GM23338 (cell line): ENCODE measurements around the gene NEDD4.

Experiments
- EZH2 ChIP-seq: fragments of 200-600 bp; sonication (generic); IDR thresholded peaks from one replicate; pipeline ENCODE4 v1.8.0; 2017; ENCODE audit warnings: antibody characterized with exemption, mild to moderate bottlenecking, low read depth; ENCODE audit not compliant: unreplicated experiment
- EZH2phosphoT487 ChIP-seq: fragments of 200-600 bp; sonication (generic); IDR thresholded peaks from one replicate; pipeline ENCODE4 v1.8.1; 2018; ENCODE audit warnings: antibody characterized with exemption; ENCODE audit not compliant: unreplicated experiment
- JUNB ChIP-seq: IDR thresholded peaks from one replicate; pipeline ENCODE4 v1.6.1; 2016; ENCODE audit warnings: antibody characterized with exemption; ENCODE audit not compliant: unreplicated experiment
- NANOG ChIP-seq: IDR thresholded peaks from 2 replicates; pipeline ENCODE4 v1.6.1; 2016; ENCODE audit warnings: antibody characterized with exemption, borderline replicate concordance
- POLR2AphosphoS5 ChIP-seq: IDR thresholded peaks from 2 replicates; pipeline ENCODE4 v1.6.1; 2016; ENCODE audit warnings: antibody characterized with exemption, low read depth
- TF ChIP-seq, protein P1 (sequence below), 2 experiments: fragments of 200-600 bp in 1 of 2; sonication (generic) in 1 of 2; conservative IDR thresholded peaks; 2 replicates each; pipeline versions ENCODE4 v1.5.1 to v1.6.1; 2016 to 2017; ENCODE audit warnings: antibody characterized with exemption in 2 of 2, low read depth in 2 of 2, mild to moderate bottlenecking in 2 of 2, moderate library complexity in 1 of 2
- TF ChIP-seq, protein P2 (sequence below): IDR thresholded peaks from one replicate; pipeline ENCODE4 v1.6.1; 2018; ENCODE audit warnings: antibody characterized with exemption; ENCODE audit not compliant: unreplicated experiment

DNA sequence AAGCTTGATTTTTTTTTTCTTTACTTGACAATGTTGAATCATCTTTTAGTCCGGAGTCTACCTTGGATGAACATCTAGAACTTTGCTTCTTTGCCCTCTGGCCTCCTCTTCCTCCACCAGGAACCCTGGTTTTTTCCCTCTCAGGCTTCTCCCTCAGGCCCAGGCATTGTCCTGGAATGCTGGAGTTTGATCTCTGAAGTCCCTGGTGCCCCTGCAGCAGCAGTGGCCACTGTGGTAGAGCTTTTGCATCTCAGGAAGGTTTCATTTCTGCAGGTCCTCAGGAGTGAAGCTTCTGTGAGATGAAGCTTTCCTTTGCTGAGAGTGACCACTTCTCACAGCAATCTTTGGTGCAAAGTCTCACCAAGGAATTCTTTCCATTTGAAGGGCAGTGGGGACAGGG, 39.0 kb upstream of the NEDD4 start:
- TF ChIP-seq, protein P1, sequence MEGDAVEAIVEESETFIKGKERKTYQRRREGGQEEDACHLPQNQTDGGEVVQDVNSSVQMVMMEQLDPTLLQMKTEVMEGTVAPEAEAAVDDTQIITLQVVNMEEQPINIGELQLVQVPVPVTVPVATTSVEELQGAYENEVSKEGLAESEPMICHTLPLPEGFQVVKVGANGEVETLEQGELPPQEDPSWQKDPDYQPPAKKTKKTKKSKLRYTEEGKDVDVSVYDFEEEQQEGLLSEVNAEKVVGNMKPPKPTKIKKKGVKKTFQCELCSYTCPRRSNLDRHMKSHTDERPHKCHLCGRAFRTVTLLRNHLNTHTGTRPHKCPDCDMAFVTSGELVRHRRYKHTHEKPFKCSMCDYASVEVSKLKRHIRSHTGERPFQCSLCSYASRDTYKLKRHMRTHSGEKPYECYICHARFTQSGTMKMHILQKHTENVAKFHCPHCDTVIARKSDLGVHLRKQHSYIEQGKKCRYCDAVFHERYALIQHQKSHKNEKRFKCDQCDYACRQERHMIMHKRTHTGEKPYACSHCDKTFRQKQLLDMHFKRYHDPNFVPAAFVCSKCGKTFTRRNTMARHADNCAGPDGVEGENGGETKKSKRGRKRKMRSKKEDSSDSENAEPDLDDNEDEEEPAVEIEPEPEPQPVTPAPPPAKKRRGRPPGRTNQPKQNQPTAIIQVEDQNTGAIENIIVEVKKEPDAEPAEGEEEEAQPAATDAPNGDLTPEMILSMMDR (conservative IDR thresholded peaks at IDR 0.05; ENCODE audit: low read depth in 2 of 2) = no peak
- TF ChIP-seq EZH2 = no peak
- no peak for TF ChIP-seq JUNB
- TF ChIP-seq, protein P2, sequence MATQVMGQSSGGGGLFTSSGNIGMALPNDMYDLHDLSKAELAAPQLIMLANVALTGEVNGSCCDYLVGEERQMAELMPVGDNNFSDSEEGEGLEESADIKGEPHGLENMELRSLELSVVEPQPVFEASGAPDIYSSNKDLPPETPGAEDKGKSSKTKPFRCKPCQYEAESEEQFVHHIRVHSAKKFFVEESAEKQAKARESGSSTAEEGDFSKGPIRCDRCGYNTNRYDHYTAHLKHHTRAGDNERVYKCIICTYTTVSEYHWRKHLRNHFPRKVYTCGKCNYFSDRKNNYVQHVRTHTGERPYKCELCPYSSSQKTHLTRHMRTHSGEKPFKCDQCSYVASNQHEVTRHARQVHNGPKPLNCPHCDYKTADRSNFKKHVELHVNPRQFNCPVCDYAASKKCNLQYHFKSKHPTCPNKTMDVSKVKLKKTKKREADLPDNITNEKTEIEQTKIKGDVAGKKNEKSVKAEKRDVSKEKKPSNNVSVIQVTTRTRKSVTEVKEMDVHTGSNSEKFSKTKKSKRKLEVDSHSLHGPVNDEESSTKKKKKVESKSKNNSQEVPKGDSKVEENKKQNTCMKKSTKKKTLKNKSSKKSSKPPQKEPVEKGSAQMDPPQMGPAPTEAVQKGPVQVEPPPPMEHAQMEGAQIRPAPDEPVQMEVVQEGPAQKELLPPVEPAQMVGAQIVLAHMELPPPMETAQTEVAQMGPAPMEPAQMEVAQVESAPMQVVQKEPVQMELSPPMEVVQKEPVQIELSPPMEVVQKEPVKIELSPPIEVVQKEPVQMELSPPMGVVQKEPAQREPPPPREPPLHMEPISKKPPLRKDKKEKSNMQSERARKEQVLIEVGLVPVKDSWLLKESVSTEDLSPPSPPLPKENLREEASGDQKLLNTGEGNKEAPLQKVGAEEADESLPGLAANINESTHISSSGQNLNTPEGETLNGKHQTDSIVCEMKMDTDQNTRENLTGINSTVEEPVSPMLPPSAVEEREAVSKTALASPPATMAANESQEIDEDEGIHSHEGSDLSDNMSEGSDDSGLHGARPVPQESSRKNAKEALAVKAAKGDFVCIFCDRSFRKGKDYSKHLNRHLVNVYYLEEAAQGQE = no peak
- no peak for TF ChIP-seq POLR2AphosphoS5
- TF ChIP-seq EZH2phosphoT487 = no peak
- no peak for TF ChIP-seq NANOG
